HG03045 (cell line): ENCODE results near the gene CACNG7.
"Not testable (repeated sequence)": the region's sequence is repeated elsewhere in the genome, so short reads cannot be mapped to it uniquely, and the experiment has no call there.

Experiments
- ATAC-seq: cut with Tn5 transposase; IDR thresholded peaks from one replicate; pipeline ENCODE4 v1.9.1; 2021; ENCODE audit warnings: mild to moderate bottlenecking, moderate library complexity; ENCODE audit not compliant: unreplicated experiment

Gene CACNG7

GRCh38 chr19:53908935-53909415 lies at the start of gene CACNG7:
CACNG7 (plus strand) TSS chr19:53909278; CDS start chr19:53912832, 3,554 bp downstream.
- ATAC-seq: no peak

- no peak for ATAC-seq
Measured at GRCh38 chr19:53864308-53864836, 44.7 kb upstream of the CACNG7 start.

- ATAC-seq: no peak
Measured at GRCh38 chr19:53865523-53865917, 43.6 kb upstream of the CACNG7 start.

- ATAC-seq: no peak
Measured at GRCh38 chr19:53865918-53866864, 42.9 kb upstream of the CACNG7 start.

- ATAC-seq: no peak
Measured at GRCh38 chr19:53866865-53867224, 42.2 kb upstream of the CACNG7 start.

- ATAC-seq: peak; percentile 63
Measured at GRCh38 chr19:53867225-53868090, 41.6 kb upstream of the CACNG7 start, which contains the start of gene MYADM. MYADM (plus strand) TSS chr19:53867883; CDS start chr19:53873530, 5,647 bp downstream.

GRCh38 chr19:53868091-53868891 lies 40.8 kb upstream of the CACNG7 start:
- no peak for ATAC-seq

GRCh38 chr19:53868892-53869804 lies 39.9 kb upstream of the CACNG7 start:
- ATAC-seq: peak; percentile 37

- not testable (repeated sequence) for ATAC-seq
Measured at GRCh38 chr19:53869805-53870484, 39.1 kb upstream of the CACNG7 start.

- ATAC-seq: no peak
Measured at GRCh38 chr19:53870485-53870844, 38.6 kb upstream of the CACNG7 start.

GRCh38 chr19:53871454-53871853 lies 37.6 kb upstream of the CACNG7 start:
- ATAC-seq: no peak

GRCh38 chr19:53872762-53873161 lies 36.3 kb upstream of the CACNG7 start:
- ATAC-seq: no peak

GRCh38 chr19:53873773-53874605 lies 35.1 kb upstream of the CACNG7 start:
- no peak for ATAC-seq

- no peak for ATAC-seq
Measured at GRCh38 chr19:53874606-53874990, 34.5 kb upstream of the CACNG7 start.

GRCh38 chr19:53875602-53876325 lies 33.3 kb upstream of the CACNG7 start:
- no peak for ATAC-seq

GRCh38 chr19:53876651-53877224 lies 32.3 kb upstream of the CACNG7 start:
- no peak for ATAC-seq

GRCh38 chr19:53877361-53877766 lies 31.7 kb upstream of the CACNG7 start:
- ATAC-seq: no peak
